ENCODE measurements around the gene SPATA16. TPM values are rescaled to one million over a fixed set of nuclear protein-coding genes. Genes with fewer than 3 reads are reported as not detected.
"Not testable (repeated sequence)": the region's sequence is repeated elsewhere in the genome, so short reads cannot be mapped to it uniquely, and the experiment has no call there.

The SPATA16 gene, protein sequence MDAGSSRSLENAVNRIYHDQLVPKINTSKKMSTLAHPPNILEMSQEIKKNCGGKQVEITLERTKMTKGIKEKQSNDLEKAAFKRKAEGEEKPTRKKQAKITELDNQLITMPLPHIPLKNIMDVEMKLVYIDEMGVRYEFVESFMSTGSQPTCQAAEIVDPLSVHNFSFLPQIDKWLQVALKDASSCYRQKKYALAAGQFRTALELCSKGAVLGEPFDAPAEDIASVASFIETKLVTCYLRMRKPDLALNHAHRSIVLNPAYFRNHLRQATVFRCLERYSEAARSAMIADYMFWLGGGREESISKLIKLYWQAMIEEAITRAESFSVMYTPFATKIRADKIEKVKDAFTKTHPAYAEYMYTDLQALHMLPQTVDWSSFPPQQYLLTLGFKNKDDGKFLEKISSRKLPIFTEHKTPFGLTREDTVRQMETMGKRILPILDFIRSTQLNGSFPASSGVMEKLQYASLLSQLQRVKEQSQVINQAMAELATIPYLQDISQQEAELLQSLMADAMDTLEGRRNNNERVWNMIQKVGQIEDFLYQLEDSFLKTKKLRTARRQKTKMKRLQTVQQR
- not detected in 2 replicates for total RNA-seq (2014; rRNA removed; shearing (Covaris generic); ENCODE audit: low replicate concordance)

DNA sequence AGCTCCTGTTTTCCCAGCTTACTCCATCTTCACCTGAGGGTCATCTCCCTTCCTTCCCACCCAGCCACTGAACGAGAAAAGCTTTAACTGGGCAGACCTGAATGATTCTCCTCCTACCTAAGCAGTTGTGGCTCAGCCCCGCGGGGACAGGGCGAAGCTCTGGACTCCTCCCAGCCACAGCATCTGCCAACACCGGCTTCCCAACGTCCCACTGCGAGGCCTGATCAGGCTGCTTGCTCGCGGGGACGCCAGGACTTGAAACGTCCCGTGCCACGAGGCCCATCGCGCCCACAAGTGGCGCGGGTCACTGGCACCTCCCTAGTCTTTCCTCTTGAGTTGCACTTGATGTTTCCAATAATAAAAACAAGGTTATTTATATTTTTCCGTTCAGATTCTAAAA is at the start of gene SPATA16:
Gene SPATA16, minus strand, starts transcription at position 250 of the 400 bp plus-strand sequence. CDS start 23,504 bp downstream, outside the sequence.
- Histone ChIP-seq H3K4me3 (ENCODE audit: low read length) (no peak within 1 kb of the TSS), H3K36me3 (ENCODE audit: insufficient read depth, low read length) (no peaks in the 10 kb centered on the region), H3K79me2 (ENCODE audit: low read length) (no peaks in the 10 kb centered on the region), H3K9me2 (replicated peaks; ENCODE audit: insufficient read depth, low read length) (no peaks in the 10 kb centered on the region), H3K4me2 (ENCODE audit: low read depth, low read length, poor library complexity, severe bottlenecking) (no peak within 1 kb of the TSS), H3K4me1 (ENCODE audit: low read length) (no peaks in the 10 kb centered on the region), H3K9me3 (ENCODE audit: low read length) (no peaks in the 10 kb centered on the region; the same call in 1 of the 2 replicates), H4K20me1 (ENCODE audit: insufficient read depth, low read depth, low read length) (no peaks in the 10 kb centered on the region), H3K27me3 (ENCODE audit: low read length) (no peaks in the 10 kb centered on the region), H3K27ac (ENCODE audit: low read length) (no peak within 1 kb of the TSS), H3K9ac (ENCODE audit: low read length) (no peak within 1 kb of the TSS), H2AFZ (ENCODE audit: low read length) (no peak within 1 kb of the TSS)
- no peak for DNase-seq

GRCh38 chr3:173183022-173183421 is 42.0 kb upstream of the SPATA16 start:
- H3K9me2 ChIP-seq (replicated peaks; ENCODE audit: insufficient read depth, low read length); DNase-seq; H2AFZ ChIP-seq (ENCODE audit: low read length); H3K79me2 ChIP-seq (ENCODE audit: low read length); H3K4me3 ChIP-seq (ENCODE audit: low read length); H3K4me2 ChIP-seq (ENCODE audit: low read depth, low read length, poor library complexity, severe bottlenecking); H3K27me3 ChIP-seq (ENCODE audit: low read length); H3K4me1 ChIP-seq (ENCODE audit: low read length); H3K27ac ChIP-seq (ENCODE audit: low read length); H3K9me3 ChIP-seq (ENCODE audit: low read length); H3K36me3 ChIP-seq (ENCODE audit: insufficient read depth, low read length); H3K9ac ChIP-seq (ENCODE audit: low read length); H4K20me1 ChIP-seq (ENCODE audit: insufficient read depth, low read depth, low read length): not testable (repeated sequence)

GRCh38 chr3:173173652-173174051 is 32.6 kb upstream of the SPATA16 start:
- no peaks in the 10 kb centered on the region for H3K9me2 ChIP-seq (replicated peaks; ENCODE audit: insufficient read depth, low read length)
- H3K9me3 ChIP-seq (ENCODE audit: low read length) = no peaks in the 10 kb centered on the region
- H3K9ac ChIP-seq (ENCODE audit: low read length) = no peak overlapping the region
- no peaks in the 10 kb centered on the region for H3K36me3 ChIP-seq (ENCODE audit: insufficient read depth, low read length)
- H3K79me2 ChIP-seq (ENCODE audit: low read length) = no peaks in the 10 kb centered on the region
- H3K27me3 ChIP-seq (ENCODE audit: low read length) = no peaks in the 10 kb centered on the region
- no peak overlapping the region for H3K27ac ChIP-seq (ENCODE audit: low read length)
- no peaks in the 10 kb centered on the region for H4K20me1 ChIP-seq (ENCODE audit: insufficient read depth, low read depth, low read length)
- DNase-seq = no peak
- H3K4me3 ChIP-seq (ENCODE audit: low read length) = no peak overlapping the region
- no peak overlapping the region for H2AFZ ChIP-seq (ENCODE audit: low read length)
- no peaks in the 10 kb centered on the region for H3K4me1 ChIP-seq (ENCODE audit: low read length)
- H3K4me2 ChIP-seq (ENCODE audit: low read depth, low read length, poor library complexity, severe bottlenecking) = no peak overlapping the region

DNA sequence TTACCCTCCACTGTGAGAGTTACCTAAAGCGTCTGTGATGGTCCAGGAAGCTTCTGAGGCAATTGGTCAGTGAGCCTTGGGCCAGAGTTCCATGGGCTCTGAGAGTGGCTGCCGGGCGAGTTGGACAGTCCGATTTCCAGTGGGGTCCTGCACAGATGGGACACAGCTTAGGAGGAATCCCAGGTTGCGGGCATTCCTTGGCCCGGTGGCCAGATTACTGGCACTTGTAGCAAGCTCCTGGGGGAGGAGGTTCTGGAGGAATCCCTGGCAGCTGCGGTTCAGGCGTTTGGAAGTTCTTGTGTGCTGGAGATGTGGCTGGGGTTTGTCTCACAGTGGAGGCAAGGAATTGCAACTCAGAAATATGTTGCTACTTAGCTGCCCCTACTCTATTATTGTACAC is 18.1 kb upstream of the SPATA16 start:
- H3K27ac ChIP-seq (ENCODE audit: low read length); H3K9me2 ChIP-seq (replicated peaks; ENCODE audit: insufficient read depth, low read length); H3K27me3 ChIP-seq (ENCODE audit: low read length); H3K4me1 ChIP-seq (ENCODE audit: low read length); H4K20me1 ChIP-seq (ENCODE audit: insufficient read depth, low read depth, low read length); H3K79me2 ChIP-seq (ENCODE audit: low read length); H3K9me3 ChIP-seq (ENCODE audit: low read length); H3K36me3 ChIP-seq (ENCODE audit: insufficient read depth, low read length); H2AFZ ChIP-seq (ENCODE audit: low read length); DNase-seq; H3K4me2 ChIP-seq (ENCODE audit: low read depth, low read length, poor library complexity, severe bottlenecking); H3K4me3 ChIP-seq (ENCODE audit: low read length); H3K9ac ChIP-seq (ENCODE audit: low read length): not testable (repeated sequence)

DNA sequence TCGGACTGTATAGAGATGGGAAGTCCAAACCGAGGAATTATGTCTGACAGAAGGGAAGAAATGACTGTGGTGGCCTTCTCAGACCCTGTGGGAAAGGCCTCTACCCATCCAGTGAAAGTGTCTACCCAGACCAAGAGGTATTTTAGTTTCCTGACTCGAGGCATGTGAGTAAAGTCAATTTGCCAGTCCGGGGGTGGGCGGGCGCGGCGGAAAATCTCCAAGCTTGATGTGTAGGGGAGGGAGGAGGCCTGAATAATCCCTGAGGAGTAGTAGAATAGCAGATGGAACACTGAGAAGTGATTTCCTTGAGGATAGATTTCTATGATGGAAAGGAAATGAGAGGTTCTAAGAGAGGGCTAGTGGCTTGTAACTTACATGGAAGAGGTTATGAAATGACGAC is 15.5 kb upstream of the SPATA16 start:
- H3K79me2 ChIP-seq (ENCODE audit: low read length); H3K27me3 ChIP-seq (ENCODE audit: low read length); H3K9me3 ChIP-seq (ENCODE audit: low read length); H3K4me2 ChIP-seq (ENCODE audit: low read depth, low read length, poor library complexity, severe bottlenecking); H3K9me2 ChIP-seq (replicated peaks; ENCODE audit: insufficient read depth, low read length); H2AFZ ChIP-seq (ENCODE audit: low read length); H3K36me3 ChIP-seq (ENCODE audit: insufficient read depth, low read length); H3K4me3 ChIP-seq (ENCODE audit: low read length); H3K9ac ChIP-seq (ENCODE audit: low read length); H3K4me1 ChIP-seq (ENCODE audit: low read length); DNase-seq; H4K20me1 ChIP-seq (ENCODE audit: insufficient read depth, low read depth, low read length); H3K27ac ChIP-seq (ENCODE audit: low read length): not testable (repeated sequence)

- H3K9ac ChIP-seq (ENCODE audit: low read length) = no peak overlapping the region
- no peak for DNase-seq
- H3K4me3 ChIP-seq (ENCODE audit: low read length) = no peak overlapping the region
- H3K27ac ChIP-seq (ENCODE audit: low read length) = no peak overlapping the region
- no peaks in the 10 kb centered on the region for H3K36me3 ChIP-seq (ENCODE audit: insufficient read depth, low read length)
- H3K79me2 ChIP-seq (ENCODE audit: low read length) = no peaks in the 10 kb centered on the region
- no peak overlapping the region for H2AFZ ChIP-seq (ENCODE audit: low read length)
- H3K27me3 ChIP-seq (ENCODE audit: low read length) = no peaks in the 10 kb centered on the region
- no peaks in the 10 kb centered on the region for H4K20me1 ChIP-seq (ENCODE audit: insufficient read depth, low read depth, low read length)
- H3K9me3 ChIP-seq (ENCODE audit: low read length) = no peaks in the 10 kb centered on the region
- no peaks in the 10 kb centered on the region for H3K9me2 ChIP-seq (replicated peaks; ENCODE audit: insufficient read depth, low read length)
- H3K4me2 ChIP-seq (ENCODE audit: low read depth, low read length, poor library complexity, severe bottlenecking) = no peak overlapping the region
- no peaks in the 10 kb centered on the region for H3K4me1 ChIP-seq (ENCODE audit: low read length)
These were observed 12.6 kb upstream of the SPATA16 start for GRCh38 chr3:173153631-173154030.

DNA sequence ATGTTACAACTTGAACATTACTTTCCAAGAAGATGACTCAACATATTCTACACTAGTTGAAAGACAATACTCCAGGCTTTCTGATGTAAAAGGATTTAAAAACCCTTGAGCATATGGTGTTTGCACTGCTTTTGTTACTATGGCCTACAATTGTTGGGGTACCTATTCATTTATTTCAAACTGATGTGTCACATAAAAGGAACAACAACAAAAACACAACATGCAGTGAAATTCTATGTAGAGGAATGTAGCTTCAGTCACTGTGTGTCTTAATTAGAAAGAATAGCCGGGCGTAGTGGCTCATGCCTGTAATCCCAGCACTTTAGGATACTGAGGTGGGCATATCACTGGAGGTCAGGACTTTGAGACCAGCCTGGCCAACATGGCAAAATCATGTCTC is 1.6 kb downstream of the SPATA16 start:
- Histone ChIP-seq H3K79me2 (ENCODE audit: low read length) (no peaks in the 10 kb centered on the region), H4K20me1 (ENCODE audit: insufficient read depth, low read depth, low read length) (no peaks in the 10 kb centered on the region), H2AFZ (ENCODE audit: low read length) (no peak overlapping the region), H3K9me3 (ENCODE audit: low read length) (peaks cover 2% of the 10 kb centered on the region; the same call in 1 of the 2 replicates), H3K36me3 (ENCODE audit: insufficient read depth, low read length) (no peaks in the 10 kb centered on the region), H3K27ac (ENCODE audit: low read length) (no peak overlapping the region), H3K4me3 (ENCODE audit: low read length) (no peak overlapping the region), H3K4me2 (ENCODE audit: low read depth, low read length, poor library complexity, severe bottlenecking) (no peak overlapping the region), H3K27me3 (ENCODE audit: low read length) (no peaks in the 10 kb centered on the region), H3K4me1 (ENCODE audit: low read length) (no peaks in the 10 kb centered on the region), H3K9ac (ENCODE audit: low read length) (no peak overlapping the region), H3K9me2 (replicated peaks; ENCODE audit: insufficient read depth, low read length) (no peaks in the 10 kb centered on the region; the same call in 1 of the 2 replicates)
- no peak for DNase-seq

- Histone ChIP-seq H3K36me3 (ENCODE audit: insufficient read depth, low read length) (no peaks in the 10 kb centered on the region), H3K9me2 (replicated peaks; ENCODE audit: insufficient read depth, low read length) (no peaks in the 10 kb centered on the region; the same call in 1 of the 2 replicates), H2AFZ (ENCODE audit: low read length) (no peak overlapping the region), H4K20me1 (ENCODE audit: insufficient read depth, low read depth, low read length) (no peaks in the 10 kb centered on the region), H3K4me2 (ENCODE audit: low read depth, low read length, poor library complexity, severe bottlenecking) (no peak overlapping the region), H3K9ac (ENCODE audit: low read length) (no peak overlapping the region), H3K4me1 (ENCODE audit: low read length) (no peaks in the 10 kb centered on the region), H3K79me2 (ENCODE audit: low read length) (no peaks in the 10 kb centered on the region), H3K27ac (ENCODE audit: low read length) (no peak overlapping the region), H3K4me3 (ENCODE audit: low read length) (no peak overlapping the region), H3K9me3 (ENCODE audit: low read length) (peaks cover 2% of the 10 kb centered on the region; the same call in 1 of the 2 replicates), H3K27me3 (ENCODE audit: low read length) (no peaks in the 10 kb centered on the region)
- DNase-seq = no peak
These were observed 3.0 kb downstream of the SPATA16 start for GRCh38 chr3:173138026-173138425.

Measured in Karpas-422 (cell line).